ENCODE results near the gene C1orf226.
"Not testable (repeated sequence)": the region's sequence is repeated elsewhere in the genome, so short reads cannot be mapped to it uniquely, and the experiment has no call there.

Gene C1orf226

DNA sequence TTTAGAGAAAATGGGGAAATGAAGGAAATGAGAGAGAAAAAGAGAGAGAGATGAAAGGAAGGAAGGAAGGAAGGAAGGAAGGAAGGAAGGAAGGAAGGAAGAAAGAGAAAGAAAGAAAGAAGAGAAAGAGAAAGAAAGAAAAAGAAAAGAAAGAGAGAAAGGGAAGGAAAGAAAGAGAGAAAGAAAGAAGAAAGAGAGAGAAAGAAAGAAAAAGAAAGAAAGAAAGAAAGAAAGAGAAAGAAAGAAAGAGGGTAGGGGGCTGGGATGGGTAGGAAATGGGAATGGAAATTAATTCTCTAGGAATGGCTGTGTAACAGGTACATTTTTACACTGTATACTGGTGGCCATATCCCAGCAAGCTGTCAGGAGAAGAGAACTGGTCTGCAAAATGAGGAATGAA, 34.7 kb downstream of the C1orf226 start:
- no peak for DNase-seq

GRCh38 chr1:162416909-162417308, 35.4 kb downstream of the C1orf226 start:
- no peak for DNase-seq

GRCh38 chr1:162417650-162418049, 36.1 kb downstream of the C1orf226 start:
- DNase-seq, result no peak

GRCh38 chr1:162418584-162418983, 37.1 kb downstream of the C1orf226 start:
- DNase-seq, result not testable (repeated sequence)

- not testable (repeated sequence) for DNase-seq
Observed at GRCh38 chr1:162419450-162419931, 38.0 kb downstream of the C1orf226 start.

GRCh38 chr1:162420120-162420519, 38.6 kb downstream of the C1orf226 start:
- no peak for DNase-seq

DNA sequence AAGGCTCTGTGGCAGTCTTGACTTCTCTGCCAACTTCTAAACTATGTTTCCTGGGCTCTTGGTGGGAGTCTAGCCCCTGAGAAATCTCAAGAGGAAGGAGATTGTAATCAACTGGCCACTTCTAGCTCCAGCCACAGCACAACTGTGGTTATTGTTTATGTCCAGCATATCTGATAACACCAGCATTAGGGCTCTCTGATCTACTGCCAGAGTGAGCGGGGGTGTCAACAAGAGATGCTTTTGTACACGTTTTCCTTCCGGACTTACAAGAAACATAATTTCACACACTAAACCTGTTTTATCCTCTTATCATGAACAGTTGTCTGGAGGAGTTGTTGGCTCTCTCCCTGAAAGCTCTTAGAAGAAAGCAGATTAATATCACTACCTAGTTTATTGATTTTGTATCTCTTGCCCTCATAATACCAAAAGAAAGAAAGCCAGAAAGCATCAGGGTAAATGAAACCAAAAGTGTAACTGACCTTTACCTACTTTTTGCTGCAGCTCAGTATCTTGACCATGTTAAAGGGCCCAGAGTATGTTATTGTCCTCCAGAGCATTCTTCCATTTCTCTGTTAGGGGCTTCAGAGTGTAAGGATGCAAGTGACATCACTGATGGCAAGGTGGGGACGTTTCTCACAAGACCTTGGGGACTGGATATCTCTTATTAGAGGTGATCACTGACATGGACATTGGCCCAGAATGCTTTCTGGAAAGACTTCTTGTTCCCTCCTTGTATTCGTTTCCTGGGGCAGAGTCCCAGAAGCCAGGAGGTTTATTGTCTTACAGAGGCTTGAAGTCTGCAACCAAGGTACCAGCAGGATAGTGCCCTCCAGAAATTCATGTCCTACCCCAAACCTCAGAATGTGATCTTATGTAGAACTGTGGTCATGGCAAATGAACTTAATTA, 40.0 kb downstream of the C1orf226 start:
- no peak for DNase-seq

GRCh38 chr1:162422662-162423375, 41.3 kb downstream of the C1orf226 start:
- no peak for DNase-seq

GRCh38 chr1:162430583-162430982, 49.1 kb downstream of the C1orf226 start:
- no peak for DNase-seq

DNA sequence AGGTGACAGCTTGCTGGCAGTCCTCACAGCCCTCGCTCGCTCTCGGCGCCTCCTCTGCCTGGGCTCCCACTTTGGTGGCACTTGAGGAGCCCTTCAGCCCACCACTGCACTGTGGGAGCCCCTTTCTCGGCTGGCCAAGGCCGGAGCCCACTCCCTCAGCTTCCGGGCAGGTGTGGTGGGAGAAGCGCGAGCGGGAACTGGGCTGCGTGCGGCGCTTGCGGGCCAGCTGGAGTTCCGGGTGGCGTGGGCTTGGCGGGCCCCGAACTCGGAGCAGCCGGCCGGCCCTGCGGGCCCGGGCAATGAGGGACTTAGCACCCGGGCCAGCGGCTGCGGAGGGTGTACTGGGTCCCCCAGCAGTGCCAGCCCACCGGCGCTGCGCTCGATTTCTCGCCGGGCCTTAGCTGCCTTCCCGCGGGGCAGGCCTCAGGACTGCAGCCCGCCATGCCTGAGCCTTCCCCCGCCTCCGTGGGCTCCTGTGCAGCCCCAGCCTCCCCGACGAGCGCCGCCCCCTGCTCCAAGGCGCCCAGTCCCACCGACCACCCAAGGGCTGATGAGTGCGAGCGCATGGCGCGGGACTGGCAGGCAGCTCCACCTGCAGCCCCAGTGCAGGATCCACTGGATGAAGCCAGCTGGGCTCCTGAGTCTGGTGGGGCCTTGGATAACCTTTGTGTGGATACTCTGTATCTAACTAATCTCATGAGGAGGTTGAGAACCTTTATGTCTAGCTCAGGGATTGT, 51.6 kb downstream of the C1orf226 start:
- not testable (repeated sequence) for DNase-seq

Measured in DMS79 treated with DMSO at 0.1 percent for 48 hours (cell line).